Left renal pelvis (tissue), 4 donors: Measurements from ENCODE around the gene CFAP92. TPM values are rescaled to one million over a fixed set of nuclear protein-coding genes. Genes with fewer than 3 reads are reported as not detected.
"Not testable (repeated sequence)": the region's sequence is repeated elsewhere in the genome, so short reads cannot be mapped to it uniquely, and the experiment has no call there.

Experiments
- DNase-seq, 4 donors: peaks; one replicate each; pipeline ENCODE4 v3.0.0-alpha.2; 2013; ENCODE audit warnings: low read depth in 4 of 4, low spot score in 3 of 4
- polyA plus RNA-seq, 4 donors: library from polyadenylated mRNA; unstranded; fragments of 120-200 nt; gene quantifications; one replicate each; pipeline ENCODE4 v1.2.1, GENCODE V29; 2013; ENCODE audit not compliant: insufficient read length in 4 of 4

CFAP92 gene
- polyA plus RNA-seq, 4 donors: 0.56 to 1.7 (median 1.5) TPM

DNA sequence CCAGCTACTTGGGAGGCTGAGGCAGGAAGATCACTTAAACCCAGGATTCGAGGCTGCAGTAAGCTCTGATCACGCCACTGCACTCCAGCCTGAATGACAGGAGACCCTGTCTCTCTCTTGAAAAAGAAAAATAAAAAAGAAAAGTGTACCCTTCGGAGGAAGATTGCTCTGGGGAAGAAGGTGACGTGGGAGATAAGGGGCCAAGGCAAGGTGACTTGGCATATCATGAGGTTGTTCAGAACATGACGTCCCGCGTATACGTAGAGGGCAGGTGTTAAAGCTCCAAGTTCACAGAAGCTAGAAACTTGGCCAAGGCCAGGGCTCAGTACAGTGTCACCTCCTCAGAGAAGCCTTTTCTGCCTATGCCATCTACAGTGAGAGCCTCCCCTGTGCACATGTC, 121.1 kb downstream of the CFAP92 start:
- no peak for DNase-seq

DNA sequence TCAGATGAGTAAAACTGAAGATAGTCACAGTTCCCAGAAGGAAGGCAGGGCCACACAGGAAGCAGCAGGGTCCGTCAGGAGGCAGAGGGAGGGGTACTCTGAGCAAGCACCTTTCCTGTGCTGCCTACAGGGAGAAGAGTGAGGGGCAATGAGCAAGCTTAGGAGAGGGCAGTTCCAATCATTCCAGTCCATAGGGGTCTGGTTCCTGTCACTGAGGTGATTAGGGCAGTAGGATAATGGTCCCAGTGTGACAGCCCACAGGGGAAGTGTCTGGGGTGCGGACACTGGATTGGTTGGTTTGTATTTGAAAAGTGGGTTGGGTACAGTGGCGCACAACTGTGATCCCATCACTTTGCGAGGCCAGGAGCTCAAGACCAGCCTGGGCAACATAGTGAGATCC, 121.6 kb downstream of the CFAP92 start:
- DNase-seq: no peak

DNA sequence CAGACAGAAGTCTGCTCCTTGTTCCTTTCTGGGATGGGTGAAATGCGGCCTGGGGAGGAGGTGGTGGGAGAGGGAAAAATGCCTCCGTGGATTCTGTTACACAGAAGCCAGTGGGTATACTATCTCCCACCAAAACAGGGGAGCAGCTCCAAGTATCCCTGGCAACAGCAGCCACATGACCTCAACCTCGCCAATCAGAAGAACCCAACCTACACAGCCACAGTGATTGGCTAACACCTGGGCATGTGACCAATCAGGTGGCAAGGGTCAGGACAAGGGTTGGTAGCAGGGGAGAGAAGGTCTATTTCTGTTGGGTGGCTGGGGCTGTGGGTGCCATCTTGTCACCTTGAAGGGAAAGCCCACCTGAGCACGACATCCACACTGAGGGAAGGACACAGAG, 123.5 kb downstream of the CFAP92 start:
- DNase-seq: no peak

DNA sequence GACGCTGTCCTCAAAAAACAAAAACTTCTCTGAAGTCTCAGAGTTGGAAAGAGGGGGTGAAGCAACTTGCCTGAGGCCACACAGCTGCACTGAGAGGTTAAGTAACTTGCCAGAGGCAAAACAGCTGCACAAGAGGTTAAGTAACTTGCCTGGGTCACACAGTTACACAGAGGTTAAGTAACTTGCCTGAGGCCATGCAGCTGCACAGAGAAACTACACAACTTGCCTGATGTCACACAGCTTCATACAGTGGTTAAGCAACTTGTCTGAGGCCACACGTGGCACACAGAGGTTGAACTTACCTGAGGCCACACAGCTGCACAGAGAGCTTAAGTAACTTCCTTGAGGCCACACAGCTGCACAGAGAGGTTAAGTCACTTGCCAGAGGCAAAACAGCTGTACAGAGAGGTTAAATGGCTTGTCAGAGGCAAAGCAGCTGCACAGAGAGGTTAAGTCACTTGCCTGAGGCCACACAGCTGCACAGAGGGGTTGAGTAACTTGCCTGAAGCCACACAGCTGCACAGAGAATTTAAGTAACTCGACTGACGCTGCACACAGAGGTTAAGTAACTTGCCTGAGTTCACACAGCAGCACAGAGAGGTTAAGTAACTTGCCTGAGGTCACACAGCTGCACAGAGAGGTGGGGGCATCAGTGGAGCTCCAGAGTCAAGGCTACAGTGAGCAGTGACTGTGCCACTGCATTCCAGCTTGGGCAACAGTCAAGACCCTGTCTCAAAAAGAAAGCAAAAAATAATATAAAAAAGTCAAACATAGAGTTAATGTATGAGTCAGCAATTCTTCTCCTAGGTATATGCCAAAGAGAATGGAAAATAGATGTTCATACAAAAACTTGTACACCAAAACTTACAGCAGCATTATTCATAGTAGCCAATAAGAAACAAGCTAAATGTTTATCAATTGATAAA, 126.4 kb downstream of the CFAP92 start:
- no peak for DNase-seq

- DNase-seq: not testable (repeated sequence)
Measured at GRCh38 chr3:128864849-128865804, 128.7 kb downstream of the CFAP92 start.

- DNase-seq: no peak
Measured at GRCh38 chr3:128864351-128864811, 129.5 kb downstream of the CFAP92 start.

GRCh38 chr3:128863560-128863959, 130.3 kb downstream of the CFAP92 start:
- no peak for DNase-seq

DNA sequence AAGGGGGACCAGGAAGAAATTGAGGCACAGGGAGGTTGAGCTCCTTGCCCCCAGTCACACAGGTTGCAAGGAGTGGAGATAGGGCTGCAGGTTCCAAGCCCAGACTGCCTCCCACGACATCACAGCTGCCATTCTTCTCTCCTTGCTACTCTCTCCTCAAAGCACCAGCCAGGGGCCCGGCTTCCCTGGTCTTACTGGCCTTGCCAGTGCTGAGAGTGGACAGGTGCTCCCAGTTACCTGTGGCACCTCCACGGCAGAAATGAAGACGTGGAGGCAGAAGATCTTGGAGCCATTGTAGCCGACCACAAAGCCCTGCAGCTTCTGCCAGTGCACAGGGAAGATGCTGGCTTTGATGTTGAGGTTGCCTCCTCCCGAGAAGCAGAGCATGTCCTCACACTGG, 132.4 kb downstream of the CFAP92 start:
- DNase-seq: no peak

Other genes starting within 250 kb of the CFAP92 start
- 10 to 100 TPM; 28.0 to 50.5 (median 35.6) TPM for gene ACAD9, start 114.5 kb downstream of the CFAP92 start, polyA plus RNA-seq
- 1 to 10 TPM; 1.1 to 2.9 (median 2.3) TPM for gene EFCC1, start 7.2 kb upstream of the CFAP92 start, polyA plus RNA-seq
- gene GP9, start 66.7 kb upstream of the CFAP92 start, polyA plus RNA-seq: 1 to 10 TPM in 1 of 4 donors, under 1 TPM in 3; 0.33 to 2.4 (median 0.58) TPM
- gene RAB43, start 127.7 kb upstream of the CFAP92 start, polyA plus RNA-seq: 1 to 10 TPM; 2.0 to 6.7 (median 3.1) TPM
- 10 to 100 TPM; 46.5 to 59.7 (median 48.7) TPM for gene ISY1, start 167.0 kb upstream of the CFAP92 start, polyA plus RNA-seq
- 100 to 1,000 TPM; 339 to 443 (median 395) TPM for gene CNBP, start 189.8 kb upstream of the CFAP92 start, polyA plus RNA-seq